Measurements from ENCODE around the gene CLEC20A.

DNA sequence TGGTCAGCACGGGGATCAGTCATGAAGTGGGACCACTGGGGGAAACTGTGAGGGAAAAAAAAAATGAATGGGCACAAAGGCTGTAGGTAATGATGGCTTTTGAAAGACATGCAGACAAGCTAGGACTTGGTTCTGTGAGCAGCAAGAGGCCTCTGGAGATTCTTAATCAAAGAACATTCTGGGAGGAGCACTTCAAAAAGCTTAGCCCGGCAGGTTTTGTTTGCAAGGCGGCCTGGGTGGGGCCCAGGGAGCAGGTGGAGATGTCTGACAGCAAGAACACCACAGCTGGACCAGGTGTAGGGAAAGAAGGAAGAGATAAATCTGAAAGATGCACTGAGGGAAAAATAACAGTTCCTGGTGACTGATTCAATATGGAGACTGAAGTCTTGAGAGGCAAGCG lies 22.1 kb upstream of the CLEC20A start:
- TF ChIP-seq POLR2A (IDR thresholded peaks at IDR 0.05) = no peak
- TF ChIP-seq, protein P1, sequence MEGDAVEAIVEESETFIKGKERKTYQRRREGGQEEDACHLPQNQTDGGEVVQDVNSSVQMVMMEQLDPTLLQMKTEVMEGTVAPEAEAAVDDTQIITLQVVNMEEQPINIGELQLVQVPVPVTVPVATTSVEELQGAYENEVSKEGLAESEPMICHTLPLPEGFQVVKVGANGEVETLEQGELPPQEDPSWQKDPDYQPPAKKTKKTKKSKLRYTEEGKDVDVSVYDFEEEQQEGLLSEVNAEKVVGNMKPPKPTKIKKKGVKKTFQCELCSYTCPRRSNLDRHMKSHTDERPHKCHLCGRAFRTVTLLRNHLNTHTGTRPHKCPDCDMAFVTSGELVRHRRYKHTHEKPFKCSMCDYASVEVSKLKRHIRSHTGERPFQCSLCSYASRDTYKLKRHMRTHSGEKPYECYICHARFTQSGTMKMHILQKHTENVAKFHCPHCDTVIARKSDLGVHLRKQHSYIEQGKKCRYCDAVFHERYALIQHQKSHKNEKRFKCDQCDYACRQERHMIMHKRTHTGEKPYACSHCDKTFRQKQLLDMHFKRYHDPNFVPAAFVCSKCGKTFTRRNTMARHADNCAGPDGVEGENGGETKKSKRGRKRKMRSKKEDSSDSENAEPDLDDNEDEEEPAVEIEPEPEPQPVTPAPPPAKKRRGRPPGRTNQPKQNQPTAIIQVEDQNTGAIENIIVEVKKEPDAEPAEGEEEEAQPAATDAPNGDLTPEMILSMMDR (IDR thresholded peaks at IDR 0.05) = no peak

Measured in uterus (tissue), 2 donors.